Caco-2 (cell line): ENCODE data around the gene KLHL29. TPM values are rescaled to one million over a fixed set of nuclear protein-coding genes. Genes with fewer than 3 reads are reported as not detected.

ENCODE experiments used
- BruUV-seq: library from RNA; stranded (reverse); fragments of 400-500 nt; replicated peaks from 2 replicates; lab custom pipeline; 2021; lab: Mats Ljungman, UMichigan
- CTCF ChIA-PET: fragments of 300-600 bp; sonication (Branson Sonifier 250); formaldehyde crosslinking; loops from one replicate; lab custom pipeline; 2022; ENCODE audit warnings: antibody characterized with exemption; lab: Charles Lee
- POLR2A ChIA-PET: fragments of 300-600 bp; sonication (Branson Sonifier 250); formaldehyde crosslinking; loops from one replicate; lab custom pipeline; 2022; ENCODE audit warnings: antibody characterized with exemption; lab: Charles Lee
- DNase-seq, 2 experiments: peaks; one replicate each; pipeline versions ENCODE4 v3.0.0 to v3.0.0-alpha.2; 2020 to 2022
- H3K27me3 ChIP-seq: replicated peaks from 2 replicates; pipeline ENCODE4 v1.6.0; 2011; ENCODE audit warnings: low read length; ENCODE audit not compliant: control insufficient read depth, insufficient read depth
- H3K36me3 ChIP-seq: 2 replicates; pipeline ENCODE4 v1.5.1; 2011; ENCODE audit warnings: low read length; ENCODE audit not compliant: control insufficient read depth, insufficient read depth
- H3K4me1 ChIP-seq: fragments of 250-450 bp; sonication (Bioruptor Pico); 2 replicates; pipeline ENCODE4 v1.5.1; 2020; ENCODE audit warnings: mild to moderate bottlenecking
- H3K4me3 ChIP-seq: 2 replicates; pipeline ENCODE4 v1.5.1; 2011; ENCODE audit warnings: low read depth, mild to moderate bottlenecking, control low read depth, low read length
- H3K9me3 ChIP-seq: fragments of 250-450 bp; sonication (Bioruptor Pico); 2 replicates; pipeline ENCODE4 v1.5.1; 2020; ENCODE audit warnings: mild to moderate bottlenecking, moderate library complexity
- H3K27ac Mint-ChIP-seq: one replicate; pipeline ENCODE4 v1.8.0; 2022; ENCODE audit warnings: mixed read lengths; ENCODE audit not compliant: unreplicated experiment
- H3K27me3 Mint-ChIP-seq: one replicate; pipeline ENCODE4 v1.8.0; 2022; ENCODE audit warnings: mixed read lengths; ENCODE audit not compliant: insufficient read depth, unreplicated experiment
- H3K36me3 Mint-ChIP-seq: one replicate; pipeline ENCODE4 v1.8.0; 2022; ENCODE audit warnings: mild to moderate bottlenecking, mixed read lengths; ENCODE audit not compliant: insufficient read depth, unreplicated experiment
- H3K4me1 Mint-ChIP-seq: one replicate; pipeline ENCODE4 v1.8.0; 2022; ENCODE audit warnings: low read depth, mixed read lengths; ENCODE audit not compliant: unreplicated experiment
- H3K4me3 Mint-ChIP-seq: one replicate; pipeline ENCODE4 v1.8.0; 2022; ENCODE audit warnings: mild to moderate bottlenecking, moderate library complexity, mixed read lengths; ENCODE audit not compliant: unreplicated experiment
- H3K9me3 Mint-ChIP-seq: one replicate; pipeline ENCODE4 v1.8.0; 2022; ENCODE audit warnings: mixed read lengths; ENCODE audit not compliant: unreplicated experiment
- intact Hi-C: fragments of 100-400 bp; cut with micrococcal nuclease; formaldehyde crosslinking; loops from one replicate; pipeline ENCODE4 v1.10.0; 2022; ENCODE audit not compliant: unreplicated experiment
- total RNA-seq: library from RNA; stranded (reverse); gene quantifications from 2 replicates; pipeline ENCODE4 v1.2.3, GENCODE V29; 2022
- TF ChIP-seq, protein P1 (sequence below), 2 experiments: fragments of 200-600 bp in 1 of 2; IDR thresholded peaks; 1 replicate in 1 of 2; 2 replicates in 1 of 2; pipeline versions ENCODE4 v1.5.1 to v1.8.0; 2011 to 2022; ENCODE audit warnings: antibody characterized with exemption in 1 of 2, control low read depth in 1 of 2, inconsistent platforms in 1 of 2, low read depth in 1 of 2, low read length in 1 of 2, mild to moderate bottlenecking in 1 of 2, moderate library complexity in 1 of 2; ENCODE audit not compliant: insufficient read depth in 1 of 2, severe bottlenecking in 1 of 2, unreplicated experiment in 1 of 2

KLHL29 gene
- total RNA-seq, 1 experiment from 2014 or later, result 0.61 TPM

DNA sequence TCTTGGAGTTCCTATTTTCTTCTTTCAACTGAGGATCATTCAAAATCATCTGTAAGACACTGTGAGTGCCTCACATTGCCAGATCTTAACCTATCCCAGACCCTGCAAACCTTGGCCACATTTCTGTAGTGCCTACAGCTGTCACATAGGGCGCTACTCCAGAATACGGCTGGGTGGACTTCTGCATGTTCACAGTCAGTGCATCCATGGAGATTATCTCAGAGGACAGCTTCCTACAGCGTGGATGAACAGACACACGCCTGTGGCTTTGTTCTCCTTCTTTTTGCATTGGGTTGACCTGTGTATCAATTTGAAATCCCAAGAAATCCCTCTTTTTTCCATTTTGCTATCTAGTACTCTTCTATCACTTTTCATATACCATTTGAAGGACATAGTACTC is 1.9 kb upstream of the KLHL29 start:
- Histone ChIP-seq H3K36me3 (no peaks in the 10 kb centered on the region), H3K27me3 (peaks cover 10% of the 10 kb centered on the region), H3K9me3 (no peaks in the 10 kb centered on the region), H3K4me3 (no peak overlapping the region), H3K4me1 (peaks cover 18% of the 10 kb centered on the region)
- H3K27me3 Mint-ChIP-seq, result peaks cover 41% of the 10 kb centered on the region
- ChIA-PET CTCF (no interaction called here), POLR2A (no interaction called here)
- no peak overlapping the region for H3K4me3 Mint-ChIP-seq
- H3K9me3 Mint-ChIP-seq, result no peaks in the 10 kb centered on the region
- H3K36me3 Mint-ChIP-seq, result peaks cover 6% of the 10 kb centered on the region
- intact Hi-C loops, result no loop called here
- H3K27ac Mint-ChIP-seq, result no peak overlapping the region
- peaks cover 14% of the 10 kb centered on the region for H3K4me1 Mint-ChIP-seq
- BruUV-seq, result no TSS peak
- TF ChIP-seq, protein P1, sequence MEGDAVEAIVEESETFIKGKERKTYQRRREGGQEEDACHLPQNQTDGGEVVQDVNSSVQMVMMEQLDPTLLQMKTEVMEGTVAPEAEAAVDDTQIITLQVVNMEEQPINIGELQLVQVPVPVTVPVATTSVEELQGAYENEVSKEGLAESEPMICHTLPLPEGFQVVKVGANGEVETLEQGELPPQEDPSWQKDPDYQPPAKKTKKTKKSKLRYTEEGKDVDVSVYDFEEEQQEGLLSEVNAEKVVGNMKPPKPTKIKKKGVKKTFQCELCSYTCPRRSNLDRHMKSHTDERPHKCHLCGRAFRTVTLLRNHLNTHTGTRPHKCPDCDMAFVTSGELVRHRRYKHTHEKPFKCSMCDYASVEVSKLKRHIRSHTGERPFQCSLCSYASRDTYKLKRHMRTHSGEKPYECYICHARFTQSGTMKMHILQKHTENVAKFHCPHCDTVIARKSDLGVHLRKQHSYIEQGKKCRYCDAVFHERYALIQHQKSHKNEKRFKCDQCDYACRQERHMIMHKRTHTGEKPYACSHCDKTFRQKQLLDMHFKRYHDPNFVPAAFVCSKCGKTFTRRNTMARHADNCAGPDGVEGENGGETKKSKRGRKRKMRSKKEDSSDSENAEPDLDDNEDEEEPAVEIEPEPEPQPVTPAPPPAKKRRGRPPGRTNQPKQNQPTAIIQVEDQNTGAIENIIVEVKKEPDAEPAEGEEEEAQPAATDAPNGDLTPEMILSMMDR (IDR thresholded peaks at IDR 0.05; ENCODE audit: insufficient read depth in 1 of 2, low read depth in 1 of 2, low read length in 1 of 2, severe bottlenecking in 1 of 2, unreplicated experiment in 1 of 2), result no peak
- DNase-seq, result no peak

GRCh38 chr2:23385351-23385747 is 370 bp downstream of the KLHL29 start:
- H3K27me3 ChIP-seq, result peaks cover 10% of the 10 kb centered on the region
- no peaks in the 10 kb centered on the region for H3K9me3 ChIP-seq
- intact Hi-C loops, result no loop called here
- ChIA-PET POLR2A (no interaction called here), CTCF (no interaction called here)
- TF ChIP-seq, protein P1 (IDR thresholded peaks at IDR 0.05; ENCODE audit: insufficient read depth in 1 of 2, low read depth in 1 of 2, low read length in 1 of 2, severe bottlenecking in 1 of 2, unreplicated experiment in 1 of 2), result no peak
- Mint-ChIP-seq H3K36me3 (peaks cover 6% of the 10 kb centered on the region), H3K4me3 (peak overlapping the region; percentile 88), H3K27me3 (peaks cover 54% of the 10 kb centered on the region), H3K9me3 (no peaks in the 10 kb centered on the region), H3K4me1 (peaks cover 14% of the 10 kb centered on the region), H3K27ac (no peak overlapping the region)
- peak overlapping the region; percentile 44 for H3K4me3 ChIP-seq
- peaks cover 18% of the 10 kb centered on the region for H3K4me1 ChIP-seq
- DNase-seq, result peak in 1 of 2 experiments; percentile 46
- no peaks in the 10 kb centered on the region for H3K36me3 ChIP-seq
- no TSS peak for BruUV-seq

DNA sequence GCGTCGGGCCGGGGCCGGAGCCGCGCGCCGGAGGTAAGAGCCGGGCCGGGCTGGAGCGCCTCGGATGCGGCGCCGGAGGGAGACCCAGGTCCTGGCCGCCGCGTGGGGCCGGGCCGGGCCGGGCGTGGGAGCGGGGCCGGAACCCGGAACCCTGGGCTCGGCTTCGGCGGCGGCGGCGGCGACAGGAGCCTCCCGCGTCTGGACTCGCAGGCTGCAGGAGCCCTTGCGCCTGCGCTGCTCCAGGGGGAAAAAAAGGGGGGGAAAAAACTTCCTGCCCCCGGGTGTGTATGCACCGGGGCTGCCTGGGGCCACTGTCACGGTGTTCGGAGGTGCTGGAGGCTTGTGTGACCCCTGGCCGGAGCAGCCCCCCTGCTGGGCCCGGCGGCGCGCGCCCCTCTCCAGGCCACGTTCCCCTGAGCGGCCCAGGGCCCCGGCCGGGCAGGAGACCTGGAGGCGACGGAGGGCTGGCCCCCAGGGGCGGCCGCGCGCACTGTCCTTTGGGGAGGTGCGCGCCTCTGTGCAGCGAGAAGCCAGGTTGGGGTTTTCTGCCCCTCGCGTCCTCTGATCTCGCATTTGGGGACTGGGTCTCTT is 864 bp downstream of the KLHL29 start:
- Histone ChIP-seq H3K9me3 (no peaks in the 10 kb centered on the region), H3K4me1 (peaks cover 18% of the 10 kb centered on the region), H3K27me3 (peaks cover 10% of the 10 kb centered on the region), H3K4me3 (peak overlapping the region; percentile 44), H3K36me3 (no peaks in the 10 kb centered on the region)
- Mint-ChIP-seq H3K4me3 (peak overlapping the region; percentile 88), H3K4me1 (peaks cover 14% of the 10 kb centered on the region), H3K36me3 (peaks cover 6% of the 10 kb centered on the region), H3K27ac (no peak overlapping the region), H3K27me3 (peaks cover 52% of the 10 kb centered on the region), H3K9me3 (no peaks in the 10 kb centered on the region)
- POLR2A ChIA-PET, result no interaction called here
- DNase-seq, result peak in 1 of 2 experiments; percentile 13
- CTCF ChIA-PET, result no interaction called here
- intact Hi-C loops, result no loop called here
- TF ChIP-seq, protein P1 (IDR thresholded peaks at IDR 0.05; ENCODE audit: insufficient read depth in 1 of 2, low read depth in 1 of 2, low read length in 1 of 2, severe bottlenecking in 1 of 2, unreplicated experiment in 1 of 2), result no peak
- BruUV-seq, result no TSS peak
